Sigmoid colon (tissue), 7 donors: ENCODE measurements around the gene SDHAF2. TPM values are rescaled to one million over a fixed set of nuclear protein-coding genes. Genes with fewer than 3 reads are reported as not detected.

Source experiments
- DNase-seq: peaks from one replicate; pipeline ENCODE4 v3.0.0-alpha.2; 2019
- H3K27ac ChIP-seq, 4 donors: fragments of 200-600 bp; sonication (generic); one replicate each; pipeline ENCODE4 v1.5.1; 2016 to 2019; ENCODE audit warnings: mild to moderate bottlenecking in 1 of 4
- H3K27me3 ChIP-seq, 3 donors: fragments of 200-600 bp; sonication (generic); one replicate each; pipeline ENCODE4 v1.5.1; 2019; ENCODE audit warnings: mild to moderate bottlenecking in 1 of 3
- H3K36me3 ChIP-seq, 4 donors: fragments of 200-600 bp; sonication (generic); one replicate each; pipeline ENCODE4 v1.5.1; 2016 to 2019
- H3K4me1 ChIP-seq, 4 donors: fragments of 200-600 bp; sonication (generic); one replicate each; pipeline ENCODE4 v1.5.1; 2017 to 2019
- H3K4me3 ChIP-seq, 4 donors: fragments of 200-600 bp; sonication (generic); one replicate each; pipeline ENCODE4 v1.5.1; 2017 to 2019; ENCODE audit warnings: mild to moderate bottlenecking in 2 of 4, moderate library complexity in 1 of 4
- H3K9me3 ChIP-seq, 4 donors: fragments of 200-600 bp in 3 of 4; sonication (generic) in 3 of 4; one replicate each; pipeline versions ENCODE4 v1.5.1 to v1.6.1; 2013 to 2019
- CTCF ChIP-seq, 4 experiments: fragments of 450-650 bp in 3 of 4; fragments of 200-600 bp in 1 of 4; IDR thresholded peaks; one replicate each; pipeline ENCODE4 v1.5.1; 2016 to 2019; ENCODE audit warnings: antibody characterized with exemption in 4 of 4, mild to moderate bottlenecking in 3 of 4, moderate library complexity in 2 of 4
- EP300 ChIP-seq, 4 donors: sonication (generic); formaldehyde crosslinking; IDR thresholded peaks; one replicate each; pipeline ENCODE4 v1.6.1; 2017; ENCODE audit warnings: antibody characterized with exemption in 4 of 4
- POLR2A ChIP-seq, 2 donors: fragments of 450-650 bp; IDR thresholded peaks; one replicate each; pipeline ENCODE4 v1.6.1; 2016; ENCODE audit warnings: antibody characterized with exemption in 2 of 2, mild to moderate bottlenecking in 2 of 2, moderate library complexity in 2 of 2
- POLR2AphosphoS5 ChIP-seq, 4 donors: sonication (generic); formaldehyde crosslinking; IDR thresholded peaks; one replicate each; pipeline ENCODE4 v1.6.1; 2017; ENCODE audit warnings: antibody characterized with exemption in 4 of 4
- WGBS, 2 donors: extraction: QIAGEN DNeasy Blood & Tissue Kit; methylation state at CpG; one replicate each; pipeline ENCODE4 v1.1.7; 2013; 5-methylcytosine and 5-hydroxymethylcytosine counted together
- intact Hi-C: fragments of 100-400 bp; cut with DNase I; formaldehyde crosslinking; loops from one replicate; pipeline ENCODE4 v1.15.1; 2023
- polyA plus RNA-seq, 3 donors: library from polyadenylated mRNA; stranded (reverse); fragments of 200-250 nt; gene quantifications; one replicate each; pipeline ENCODE4 v1.2.3, GENCODE V29; 2013
- small RNA-seq, 3 donors: library from RNA; depleted of rRNA; stranded (forward); fragments of <200 nt; gene quantifications; one replicate each; pipeline ENCODE3, GENCODE V24; 2016
- total RNA-seq, 4 donors: library from RNA; depleted of rRNA; stranded (reverse); fragments of >200 nt; gene quantifications; one replicate each; pipeline ENCODE4 v1.1.0, GENCODE V29; 2016
- donor health status: healthy with polysubstance abuse.
- donor health status: Bipolar disorder and iron deficiency.
- donor health status: healthy.

SDHAF2 gene
- total and polyA plus RNA-seq, 7 donors: 27.3 to 97.3 (median 61.7) TPM

- 86% methylated on average over 12 of the region's 12 CpGs for WGBS, 2 donors
- TF ChIP-seq POLR2AphosphoS5 (IDR thresholded peaks at IDR 0.05): no peak
- no peak for TF ChIP-seq CTCF (IDR thresholded peaks at IDR 0.05)
- H3K9me3 ChIP-seq: no peaks in the 10 kb centered on the region
- no peaks in the 10 kb centered on the region for H3K27me3 ChIP-seq
- no peak overlapping the region for H3K27ac ChIP-seq
- H3K36me3 ChIP-seq: no peaks in the 10 kb centered on the region
- H3K4me1 ChIP-seq: peaks cover 0 to 32% (median 27%) of the 10 kb centered on the region in 4 donors
- DNase-seq: no peak
- H3K4me3 ChIP-seq: no peak overlapping the region
- intact Hi-C loops: no loop called here
These were observed 61.9 kb downstream of the SDHAF2 start for GRCh38 chr11:61491736-61492395.

- Histone ChIP-seq H3K27ac (no peak overlapping the region), H3K27me3 (no peaks in the 10 kb centered on the region), H3K9me3 (no peaks in the 10 kb centered on the region), H3K36me3 (no peaks in the 10 kb centered on the region), H3K4me1 (peaks cover 0 to 19% (median 16%) of the 10 kb centered on the region in 4 donors), H3K4me3 (no peak overlapping the region)
- intact Hi-C loops: no loop called here
- 65 to 79% methylated on average over 9 of the region's 9 CpGs for WGBS, 2 donors
- DNase-seq: no peak
- TF ChIP-seq EP300 (IDR thresholded peaks at IDR 0.05): no peak
- no peak for TF ChIP-seq POLR2A (IDR thresholded peaks at IDR 0.05)
- no peak for TF ChIP-seq CTCF (IDR thresholded peaks at IDR 0.05)
- no peak for TF ChIP-seq POLR2AphosphoS5 (IDR thresholded peaks at IDR 0.05)
These were observed 64.5 kb downstream of the SDHAF2 start for GRCh38 chr11:61494381-61494961.

GRCh38 chr11:61495801-61496601 lies 66.1 kb downstream of the SDHAF2 start:
- WGBS, 2 donors: 62 to 73% methylated on average over 26 of the region's 26 CpGs
- Histone ChIP-seq H3K27ac (no peak overlapping the region), H3K4me1 (peaks cover 0 to 4% (median under 1%) of the 10 kb centered on the region in 4 donors), H3K27me3 (no peaks in the 10 kb centered on the region), H3K4me3 (no peak overlapping the region), H3K9me3 (no peaks in the 10 kb centered on the region), H3K36me3 (no peaks in the 10 kb centered on the region)
- no peak for DNase-seq
- no peak for TF ChIP-seq POLR2A (IDR thresholded peaks at IDR 0.05)
- intact Hi-C loops: no loop called here

Small RNAs within 50 kb of the gene (small RNA-seq; reads per million reads assigned to genes)
- 0 reads per million in 3 donors for gene RN7SL23P

Other genes with a start within 250 kb of the SDHAF2 start
- gene PGA3, start 226.6 kb upstream of the SDHAF2 start, total RNA-seq: 1 to 10 TPM in 1 of 4 donors, under 1 TPM in 1, not detected in 2; 0.33 to 2.5 TPM
- gene PGA3, start 226.6 kb upstream of the SDHAF2 start, polyA plus RNA-seq: 10 to 100 TPM in 2 of 3 donors, under 1 TPM in 1; 0.06 to 25.2 (median 14.3) TPM
- gene PGA4, start 207.8 kb upstream of the SDHAF2 start, total RNA-seq: 1 to 10 TPM in 2 of 4 donors, not detected in 2; 2.5 to 4.3 TPM
- gene PGA4, start 207.8 kb upstream of the SDHAF2 start, polyA plus RNA-seq: 10 to 100 TPM in 1 of 3 donors, 1 to 10 TPM in 1, under 1 TPM in 1; 0.26 to 27.6 (median 5.3) TPM
- gene PGA5, start 188.9 kb upstream of the SDHAF2 start, total RNA-seq: 1 to 10 TPM in 1 of 4 donors, not detected in 3; 2.1 TPM
- gene PGA5, start 188.9 kb upstream of the SDHAF2 start, polyA plus RNA-seq: 1 to 10 TPM in 2 of 3 donors, not detected in 1; 1.2 to 1.8 TPM
- 1 to 10 TPM in 2 of 4 donors, under 1 TPM in 2; 0.49 to 5.5 (median 0.81) TPM for gene VWCE, start 134.8 kb upstream of the SDHAF2 start, total RNA-seq
- under 1 TPM in 1 of 3 donors, not detected in 2; 0.61 TPM for gene VWCE, start 134.8 kb upstream of the SDHAF2 start, polyA plus RNA-seq
- 100 to 1,000 TPM; 101 to 108 (median 105) TPM for gene DDB1, start 97.0 kb upstream of the SDHAF2 start, total RNA-seq
- 100 to 1,000 TPM in 1 of 3 donors, 10 to 100 TPM in 2; 68.2 to 120 (median 75.1) TPM for gene DDB1, start 97.0 kb upstream of the SDHAF2 start, polyA plus RNA-seq
- gene TKFC, start 96.9 kb upstream of the SDHAF2 start, total RNA-seq: 10 to 100 TPM; 10.8 to 12.0 (median 11.8) TPM
- gene TKFC, start 96.9 kb upstream of the SDHAF2 start, polyA plus RNA-seq: 10 to 100 TPM; 14.4 to 40.0 (median 29.4) TPM
- gene CYB561A3, start 68.2 kb upstream of the SDHAF2 start, total RNA-seq: 10 to 100 TPM; 17.3 to 39.6 (median 30.5) TPM
- gene CYB561A3, start 68.2 kb upstream of the SDHAF2 start, polyA plus RNA-seq: 10 to 100 TPM; 35.1 to 66.2 (median 39.6) TPM
- 10 to 100 TPM; 13.5 to 33.8 (median 21.0) TPM for gene TMEM138, start 67.8 kb upstream of the SDHAF2 start, total RNA-seq
- 10 to 100 TPM; 12.6 to 39.9 (median 19.4) TPM for gene TMEM138, start 67.8 kb upstream of the SDHAF2 start, polyA plus RNA-seq
- gene TMEM216, start 37.5 kb upstream of the SDHAF2 start, total RNA-seq: 10 to 100 TPM in 3 of 4 donors, 1 to 10 TPM in 1; 6.9 to 17.6 (median 12.0) TPM
- 10 to 100 TPM; 12.5 to 14.4 (median 14.1) TPM for gene TMEM216, start 37.5 kb upstream of the SDHAF2 start, polyA plus RNA-seq
- 10 to 100 TPM; 38.2 to 45.4 (median 42.0) TPM for gene CPSF7, start 149 bp upstream of the SDHAF2 start, total RNA-seq
- gene CPSF7, start 149 bp upstream of the SDHAF2 start, polyA plus RNA-seq: 10 to 100 TPM; 18.0 to 48.4 (median 19.0) TPM
- gene LRRC10B, start 78.6 kb downstream of the SDHAF2 start, total RNA-seq: 1 to 10 TPM in 2 of 4 donors, under 1 TPM in 2; 0.71 to 4.4 (median 1.3) TPM
- gene LRRC10B, start 78.6 kb downstream of the SDHAF2 start, polyA plus RNA-seq: 1 to 10 TPM in 1 of 3 donors, not detected in 2; 1.1 TPM
- 1 to 10 TPM in 3 of 4 donors, under 1 TPM in 1; 0.66 to 3.6 (median 1.6) TPM for gene SYT7, start 151.0 kb downstream of the SDHAF2 start, total RNA-seq
- gene SYT7, start 151.0 kb downstream of the SDHAF2 start, polyA plus RNA-seq: 1 to 10 TPM; 4.2 to 8.4 (median 6.6) TPM